ENCODE measurements around the gene HEXIM2.
"Not testable (repeated sequence)": the region's sequence is repeated elsewhere in the genome, so short reads cannot be mapped to it uniquely, and the experiment has no call there.

The HEXIM2 gene

GRCh38 chr17:45168991-45169752, 7.5 kb downstream of the HEXIM2 start:
- no peak for DNase-seq (ENCODE audit: low read depth in 4 of 4, low spot score in 1 of 4)

DNA sequence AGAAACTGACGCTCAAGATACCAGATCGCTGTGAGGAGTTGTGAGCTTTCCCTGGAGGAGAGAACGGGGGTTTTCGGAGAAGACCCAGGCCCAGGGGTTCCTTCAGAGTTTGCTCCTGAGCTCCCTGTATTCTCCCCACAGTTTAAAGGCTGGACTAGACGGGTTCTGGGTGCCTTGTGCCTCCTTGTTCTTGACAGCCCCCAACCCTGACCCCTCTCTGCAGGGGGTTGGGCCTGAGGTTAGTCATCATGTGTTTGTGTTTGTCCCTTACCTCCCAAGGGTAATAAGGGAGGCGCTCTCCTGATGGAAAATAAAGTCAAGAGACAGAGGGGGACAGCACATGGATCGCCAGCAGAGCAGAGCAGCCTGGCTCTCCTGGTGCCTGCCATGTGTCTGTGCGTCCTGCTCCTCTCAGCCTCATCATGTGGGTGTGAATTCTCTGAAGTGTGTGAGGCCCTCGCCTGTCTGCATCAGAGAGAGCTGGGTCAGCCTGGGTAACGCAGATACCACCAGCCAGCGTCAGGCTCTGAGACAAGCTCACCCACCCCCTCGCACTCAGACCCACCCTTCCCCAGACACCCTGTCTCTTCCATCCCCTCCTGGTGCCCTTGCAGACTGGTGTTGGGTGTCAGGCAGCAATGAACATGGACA, 8.7 kb downstream of the HEXIM2 start:
- no peak for DNase-seq (ENCODE audit: low read depth in 4 of 4, low spot score in 1 of 4)

DNA sequence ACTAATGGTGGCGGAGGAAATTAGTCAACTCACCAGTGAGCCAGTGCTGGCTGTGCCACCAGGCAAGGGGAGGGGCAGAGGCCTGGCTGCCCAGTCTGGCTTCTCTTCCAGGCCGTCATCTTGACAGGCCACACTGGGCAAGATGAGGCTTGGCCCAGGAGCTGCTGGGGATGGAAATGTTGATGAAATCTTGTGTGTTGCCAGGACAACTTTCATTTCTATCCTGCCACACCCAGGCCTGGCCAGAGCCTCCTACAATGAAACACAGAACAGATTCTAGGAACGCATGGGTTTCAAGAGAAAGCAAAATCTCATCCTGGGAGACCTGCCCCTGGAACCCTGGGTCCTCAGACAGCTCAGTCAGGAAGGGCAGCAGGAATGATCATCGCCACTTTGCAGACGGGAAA, 9.3 kb downstream of the HEXIM2 start:
- no peak for DNase-seq (ENCODE audit: low read depth in 4 of 4, low spot score in 1 of 4)

- DNase-seq (ENCODE audit: low read depth in 4 of 4, low spot score in 1 of 4), result no peak
Observed at GRCh38 chr17:45171338-45172231, 9.9 kb downstream of the HEXIM2 start.

- no peak for DNase-seq (ENCODE audit: low read depth in 4 of 4, low spot score in 1 of 4)
Observed at GRCh38 chr17:45172232-45172540, 10.5 kb downstream of the HEXIM2 start.

DNA sequence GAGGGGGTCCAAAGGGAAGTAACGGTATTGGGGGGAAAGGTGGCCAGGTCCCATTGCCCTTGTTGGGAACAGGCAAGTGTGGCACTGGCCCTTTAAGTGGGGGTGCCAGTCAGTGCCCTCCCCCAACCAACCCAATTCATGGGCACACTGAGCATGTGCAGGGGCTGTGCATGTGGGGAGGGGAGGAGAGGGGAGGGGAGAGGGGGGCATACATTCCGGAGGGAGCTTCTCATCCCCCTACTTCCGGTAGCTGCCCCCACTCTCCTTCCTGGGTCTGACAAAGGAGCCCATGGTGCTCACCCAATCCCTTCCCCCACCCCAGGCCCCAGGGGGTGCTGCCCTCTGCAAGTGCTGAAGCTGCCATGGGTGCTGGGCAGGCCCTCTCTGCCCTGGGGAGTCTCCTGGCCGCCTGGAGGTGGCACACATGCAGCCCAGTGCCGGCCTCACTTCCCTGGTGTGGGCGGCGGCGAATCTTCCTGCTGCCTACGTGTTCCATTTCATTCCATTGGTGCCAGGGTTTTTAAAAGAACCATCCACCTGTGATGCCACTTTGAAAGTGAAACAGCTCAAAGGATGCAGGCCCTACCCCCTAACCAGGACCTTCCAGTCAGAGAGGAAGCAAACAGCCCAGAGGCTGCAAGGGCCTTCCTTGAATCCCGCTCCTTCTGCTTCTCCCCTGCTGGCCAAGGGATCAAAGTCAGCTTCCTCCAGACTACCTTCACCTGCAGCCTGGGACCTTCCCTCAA, 11.0 kb downstream of the HEXIM2 start:
- DNase-seq (ENCODE audit: low read depth in 4 of 4, low spot score in 1 of 4), result peak; percentile 13 to 53 (median 30)

GRCh38 chr17:45175759-45176115, 14.1 kb downstream of the HEXIM2 start:
- DNase-seq (ENCODE audit: low read depth in 4 of 4, low spot score in 1 of 4), result no peak

DNA sequence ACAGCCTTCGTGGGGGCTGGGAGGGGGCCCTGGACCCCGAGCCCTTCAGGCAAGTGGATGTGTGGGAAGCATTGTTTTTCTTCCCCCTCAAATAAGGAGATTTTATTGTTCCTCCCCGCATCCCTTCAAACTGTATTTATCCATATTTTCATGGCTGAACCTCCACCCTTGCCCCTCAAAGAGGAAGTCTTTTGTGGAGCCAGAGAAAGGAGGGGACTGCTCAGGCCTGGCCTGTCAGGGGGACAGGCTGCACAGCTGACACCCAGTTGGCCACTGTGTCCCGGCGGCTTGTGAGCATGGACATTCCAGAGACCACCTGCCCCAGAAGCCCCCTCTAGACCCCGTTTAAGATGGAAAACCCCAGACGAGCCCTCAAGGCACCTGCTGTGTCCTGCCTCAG, 15.9 kb downstream of the HEXIM2 start:
- DNase-seq (ENCODE audit: low read depth in 4 of 4, low spot score in 1 of 4), result no peak

DNA sequence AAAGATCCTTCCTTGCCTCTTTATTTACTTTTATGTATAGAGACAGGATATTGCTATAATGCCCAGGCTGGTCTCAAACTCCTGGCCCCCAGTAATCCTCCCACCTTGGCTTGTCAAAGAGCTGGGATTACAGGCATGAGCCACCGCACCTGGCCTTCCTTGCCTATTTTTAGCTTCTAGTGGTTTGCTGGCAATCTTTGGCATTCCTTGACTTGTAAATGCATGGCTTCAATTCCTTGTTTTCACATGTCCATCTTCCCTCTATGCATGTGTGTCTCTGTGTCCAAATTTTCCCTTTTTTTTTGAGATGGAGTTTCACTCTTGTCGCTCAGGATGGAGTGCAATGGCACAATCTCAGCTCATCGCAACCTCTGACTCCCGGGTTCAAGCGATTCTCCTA, 22.5 kb downstream of the HEXIM2 start:
- DNase-seq (ENCODE audit: low read depth in 4 of 4, low spot score in 1 of 4), result no peak

GRCh38 chr17:45186801-45187354, 25.2 kb downstream of the HEXIM2 start:
- DNase-seq (ENCODE audit: low read depth in 4 of 4, low spot score in 1 of 4), result no peak

DNA sequence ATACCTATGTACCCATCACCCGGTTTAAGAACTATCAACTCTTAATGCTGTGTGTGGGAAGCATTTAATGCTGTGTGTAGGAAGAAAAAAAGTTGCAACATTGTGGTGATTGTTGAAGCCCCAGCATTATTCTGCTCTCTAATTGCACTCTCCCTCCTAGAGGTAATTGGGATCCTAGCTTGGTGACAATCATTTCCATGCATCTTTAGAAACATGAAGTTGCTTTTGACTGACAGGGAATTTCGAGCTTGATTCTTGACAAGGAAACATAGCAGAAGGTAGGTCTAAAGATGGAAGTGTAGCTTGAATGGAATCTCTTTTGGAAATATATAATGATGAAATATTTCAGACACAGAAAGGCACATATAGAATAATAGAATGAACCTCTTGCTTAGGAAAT, 27.3 kb downstream of the HEXIM2 start:
- DNase-seq (ENCODE audit: low read depth in 4 of 4, low spot score in 1 of 4), result no peak

DNA sequence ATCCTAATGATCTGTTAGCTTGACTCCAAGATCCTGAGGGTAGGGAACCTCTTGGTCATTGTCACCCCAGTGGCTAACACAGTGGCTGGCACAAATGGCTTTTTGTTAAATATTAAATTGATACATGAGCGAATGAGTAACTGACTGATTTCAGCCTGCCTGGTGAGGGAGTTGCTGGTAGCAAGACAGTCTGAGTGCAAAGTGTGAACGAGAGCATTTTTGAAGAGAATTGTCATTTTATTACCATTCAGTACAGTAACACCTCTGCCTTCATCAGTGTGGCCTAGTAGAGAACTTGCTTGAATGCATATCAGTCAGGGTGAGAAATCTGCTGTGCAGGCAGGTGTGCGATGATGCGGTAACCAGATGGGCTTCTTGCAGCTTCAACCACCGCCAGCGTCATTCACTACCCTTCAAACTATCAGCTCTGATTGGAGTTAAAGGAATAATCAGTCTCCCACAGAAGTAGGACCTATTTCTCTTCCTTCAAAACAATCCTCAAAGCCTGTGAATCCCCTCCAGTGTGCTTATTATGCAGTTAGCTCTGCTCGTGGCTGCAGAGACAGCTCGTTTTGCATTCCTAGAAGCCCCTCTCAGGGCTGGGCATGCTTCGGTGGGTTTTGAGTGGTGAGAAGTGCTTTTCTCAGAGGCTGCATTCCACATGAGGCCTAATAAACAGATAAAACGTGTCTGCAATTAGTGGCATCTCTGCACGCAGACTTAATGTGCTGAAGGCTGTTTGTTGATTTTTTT, 29.0 kb downstream of the HEXIM2 start:
- no peak for DNase-seq (ENCODE audit: low read depth in 4 of 4, low spot score in 1 of 4)

- no peak for DNase-seq (ENCODE audit: low read depth in 4 of 4, low spot score in 1 of 4)
Observed at GRCh38 chr17:45195424-45195823, 33.7 kb downstream of the HEXIM2 start.

- no peak for DNase-seq (ENCODE audit: low read depth in 4 of 4, low spot score in 1 of 4)
Observed at GRCh38 chr17:45197108-45197507, 35.4 kb downstream of the HEXIM2 start.

- peak; percentile 82 to 91 (median 86) for DNase-seq (ENCODE audit: low read depth in 4 of 4, low spot score in 1 of 4)
Observed at GRCh38 chr17:45197555-45198334, 36.1 kb downstream of the HEXIM2 start.

DNA sequence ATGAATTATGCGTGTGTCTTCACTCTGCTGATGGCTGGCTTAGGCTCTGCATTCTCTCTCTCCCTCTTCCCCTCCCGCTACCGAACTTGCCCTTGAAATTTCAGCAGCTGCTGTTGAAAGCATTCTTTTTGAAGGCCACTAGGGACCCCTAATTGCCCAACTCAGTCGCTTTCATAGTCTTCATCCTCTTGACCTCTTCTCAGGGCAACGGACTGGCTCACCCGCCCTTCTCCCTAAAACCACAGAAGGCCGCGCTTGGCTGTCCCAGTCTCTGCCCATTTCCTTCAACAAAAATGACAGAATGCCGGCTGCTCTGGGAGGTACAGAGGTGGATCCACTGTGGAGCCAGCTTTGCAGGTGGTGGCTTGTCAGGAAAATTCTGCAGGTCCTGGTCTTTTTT, 39.0 kb downstream of the HEXIM2 start:
- DNase-seq (ENCODE audit: low read depth in 4 of 4, low spot score in 1 of 4), result no peak

DNA sequence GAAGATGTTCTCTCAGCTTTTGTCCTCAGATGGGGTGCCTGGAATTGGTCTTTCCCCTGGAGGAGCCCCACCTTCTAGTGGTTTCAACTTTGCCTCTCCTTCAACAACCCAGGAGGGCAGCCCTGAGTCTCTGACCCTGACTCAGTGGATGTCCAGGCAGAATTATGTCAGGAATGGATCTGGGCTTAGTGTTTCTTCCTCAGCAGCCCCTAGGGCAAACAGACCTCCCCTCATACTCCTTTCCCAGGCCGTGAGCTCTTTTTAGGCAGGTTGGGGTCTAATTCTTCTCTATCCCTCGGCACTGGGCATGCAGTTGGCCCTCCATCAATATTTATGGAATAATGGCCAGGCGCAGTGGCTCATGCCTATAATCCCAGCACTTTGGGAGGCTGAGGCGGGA, 39.8 kb downstream of the HEXIM2 start:
- no peak for DNase-seq (ENCODE audit: low read depth in 4 of 4, low spot score in 1 of 4)

- not testable (repeated sequence) for DNase-seq (ENCODE audit: low read depth in 4 of 4, low spot score in 1 of 4)
Observed at GRCh38 chr17:45201880-45202279, 40.2 kb downstream of the HEXIM2 start.

- peak; percentile 79 to 92 (median 80) for DNase-seq (ENCODE audit: low read depth in 4 of 4, low spot score in 1 of 4)
Observed at GRCh38 chr17:45218895-45219661, 57.4 kb downstream of the HEXIM2 start.
